ENCODE measurements around the gene GRWD1. TPM values are rescaled to one million over a fixed set of nuclear protein-coding genes. Genes with fewer than 3 reads are reported as not detected.

Gene GRWD1
- total and polyA plus RNA-seq, 2 of the 13 experiments (the other 11 are each of a cell fraction or from before 2014, with no cell fraction given): 10.8 to 46.6 TPM

- TF ChIP-seq DPF2 (CRISPR knock-in tag; IDR thresholded peaks at IDR 0.05; ENCODE audit: borderline replicate concordance, low read depth) (0 out of 2 replicates have a peak, but pooled peaks have one; percentile 31), ESRRA (CRISPR knock-in tag; IDR thresholded peaks at IDR 0.05; ENCODE audit: low read depth) (peak; percentile 46), KLF12 (CRISPR knock-in tag; IDR thresholded peaks at IDR 0.05; ENCODE audit: borderline replicate concordance) (no peak), ZNF276 (CRISPR knock-in tag; IDR thresholded peaks at IDR 0.05; ENCODE audit: low read depth) (0 out of 2 replicates have a peak, but pooled peaks have one; percentile 58), MIER3 (CRISPR knock-in tag; IDR thresholded peaks at IDR 0.05; ENCODE audit: borderline replicate concordance) (no peak), HDAC2 (CRISPR knock-in tag; IDR thresholded peaks at IDR 0.05) (peak; percentile 36; the same call in 1 of the 2 replicates), ZBTB2 (CRISPR knock-in tag; IDR thresholded peaks at IDR 0.05; ENCODE audit: low read depth) (no peak), NCOA2 (CRISPR knock-in tag; IDR thresholded peaks at IDR 0.05) (0 out of 2 replicates have a peak, but pooled peaks have one; percentile 24), ZNF563 (CRISPR knock-in tag; IDR thresholded peaks at IDR 0.05) (peak; percentile 31; the same call in 1 of the 2 replicates), ARHGAP35 (CRISPR knock-in tag; IDR thresholded peaks at IDR 0.05; ENCODE audit: borderline replicate concordance) (peak; percentile 47; the same call in 1 of the 2 replicates), ZNF782 (CRISPR knock-in tag; IDR thresholded peaks at IDR 0.05; ENCODE audit: borderline replicate concordance) (0 out of 2 replicates have a peak, but pooled peaks have one; percentile 34), RNF2 (conservative IDR thresholded peaks at IDR 0.05; ENCODE audit: low read depth) (peak; percentile 58; the same call in 1 of the 2 replicates), SMAD1 (CRISPR knock-in tag; IDR thresholded peaks at IDR 0.05; ENCODE audit: borderline replicate concordance, low read depth) (peak; percentile 62; the same call in 1 of the 2 replicates), HOXD1 (CRISPR knock-in tag; IDR thresholded peaks at IDR 0.05) (no peak), HNF4A (CRISPR knock-in tag; IDR thresholded peaks at IDR 0.05) (peak; percentile 71), ZFY (CRISPR knock-in tag; IDR thresholded peaks at IDR 0.05) (peak; percentile 42), TEAD3 (CRISPR knock-in tag; optimal IDR thresholded peaks at IDR 0.05; ENCODE audit: borderline replicate concordance) (peak; percentile 44), GABPB1 (CRISPR knock-in tag; IDR thresholded peaks at IDR 0.05) (peak; percentile 77), RORA (CRISPR knock-in tag; IDR thresholded peaks at IDR 0.05) (no peak), ZNF770 (CRISPR knock-in tag; IDR thresholded peaks at IDR 0.05) (peak; percentile 92), ZNF263 (CRISPR knock-in tag; IDR thresholded peaks at IDR 0.05) (peak; percentile 14; the same call in 1 of the 2 replicates), EED (CRISPR knock-in tag; IDR thresholded peaks at IDR 0.05) (0 out of 2 replicates have a peak, but pooled peaks have one; percentile 24), POGZ (CRISPR knock-in tag; IDR thresholded peaks at IDR 0.05) (0 out of 2 replicates have a peak, but pooled peaks have one; percentile 44), NR2F2 (IDR thresholded peaks at IDR 0.05; ENCODE audit: borderline replicate concordance, low read depth) (0 out of 2 replicates have a peak, but pooled peaks have one; percentile 27)
These were observed 51.4 kb downstream of the GRWD1 start (continued) for GRCh38 chr19:48496959-48497727.

Measured in HepG2 (cell line).